NCI-H345 (cell line): Measurements from ENCODE around the gene KCNN1.
"Not testable (repeated sequence)": the region's sequence is repeated elsewhere in the genome, so short reads cannot be mapped to it uniquely, and the experiment has no call there.

Source experiments
- DNase-seq: peaks from one replicate; lab custom pipeline; 2025; lab: John Stamatoyannopoulos, UW

KCNN1 gene

GRCh38 chr19:18000915-18001776, 34.2 kb downstream of the KCNN1 start:
- DNase-seq: peak; percentile 48

GRCh38 chr19:18001777-18002345, 35.0 kb downstream of the KCNN1 start:
- DNase-seq: no peak

GRCh38 chr19:18002347-18002850, 35.5 kb downstream of the KCNN1 start:
- no peak for DNase-seq

- not testable (repeated sequence) for DNase-seq
These were observed 38.8 kb downstream of the KCNN1 start for GRCh38 chr19:18005750-18006149.

- peak; percentile 70 for DNase-seq
These were observed 40.4 kb downstream of the KCNN1 start for GRCh38 chr19:18007044-18007916.

- peak; percentile 83 for DNase-seq
These were observed 41.2 kb downstream of the KCNN1 start, which contains the start of gene ARRDC2 for GRCh38 chr19:18007917-18008673. TSS of gene ARRDC2 (plus strand) at chr19:18008170. CDS start at chr19:18008311, 141 bp downstream.

- DNase-seq: no peak
These were observed 41.9 kb downstream of the KCNN1 start for GRCh38 chr19:18008814-18009213.

GRCh38 chr19:18009412-18010066, 42.6 kb downstream of the KCNN1 start:
- DNase-seq: no peak

GRCh38 chr19:18010149-18010548, 43.2 kb downstream of the KCNN1 start:
- DNase-seq: no peak

GRCh38 chr19:18013210-18014111, 46.6 kb downstream of the KCNN1 start:
- no peak for DNase-seq

GRCh38 chr19:18014197-18014596, 47.3 kb downstream of the KCNN1 start:
- DNase-seq: no peak

- no peak for DNase-seq
These were observed 49.5 kb downstream of the KCNN1 start for GRCh38 chr19:18016209-18016910.

- DNase-seq: no peak
These were observed 50.6 kb downstream of the KCNN1 start for GRCh38 chr19:18017275-18018083.

- no peak for DNase-seq
These were observed 53.5 kb downstream of the KCNN1 start for GRCh38 chr19:18020212-18021085.

GRCh38 chr19:18021121-18021755, 54.3 kb downstream of the KCNN1 start:
- no peak for DNase-seq

GRCh38 chr19:18023622-18024251, 56.8 kb downstream of the KCNN1 start:
- DNase-seq: no peak
